GM15510 (cell line): Measurements from ENCODE around the gene FZD8.

ENCODE experiments used
- POLR2A ChIP-seq: IDR thresholded peaks from 3 replicates; pipeline ENCODE4 v1.6.1; 2011; ENCODE audit warnings: borderline replicate concordance; ENCODE audit not compliant: insufficient read length; ENCODE audit errors: extremely low read depth

The FZD8 gene

GRCh38 chr10:35644050-35644950, 2.2 kb upstream of the FZD8 start:
- no peak for TF ChIP-seq POLR2A

- TF ChIP-seq POLR2A, result no peak
Measured at GRCh38 chr10:35643151-35644049, 1.3 kb upstream of the FZD8 start.

- TF ChIP-seq POLR2A, result no peak
Measured at GRCh38 chr10:35642793-35643114, 658 bp upstream of the FZD8 start.

GRCh38 chr10:35641676-35642034, 441 bp downstream of the FZD8 start:
- no peak for TF ChIP-seq POLR2A

- TF ChIP-seq POLR2A, result no peak
Measured at GRCh38 chr10:35640951-35641675, 983 bp downstream of the FZD8 start.

GRCh38 chr10:35640474-35640873, 1.6 kb downstream of the FZD8 start:
- no peak for TF ChIP-seq POLR2A

GRCh38 chr10:35639728-35640401, 2.2 kb downstream of the FZD8 start:
- no peak for TF ChIP-seq POLR2A

- TF ChIP-seq POLR2A, result no peak
Measured at GRCh38 chr10:35639021-35639727, 2.9 kb downstream of the FZD8 start.

GRCh38 chr10:35638101-35638500, 4.0 kb downstream of the FZD8 start:
- TF ChIP-seq POLR2A, result no peak

GRCh38 chr10:35637462-35637861, 4.6 kb downstream of the FZD8 start:
- no peak for TF ChIP-seq POLR2A

GRCh38 chr10:35636956-35637355, 5.1 kb downstream of the FZD8 start:
- no peak for TF ChIP-seq POLR2A

GRCh38 chr10:35635576-35635975, 6.5 kb downstream of the FZD8 start:
- no peak for TF ChIP-seq POLR2A

GRCh38 chr10:35633006-35633980, 8.8 kb downstream of the FZD8 start:
- no peak for TF ChIP-seq POLR2A
